PC-3 (cell line): ENCODE data around the gene IQSEC1.

Experiments used
- EZH2 ChIP-seq: fragments of 300-600 bp; sonication (generic); IDR thresholded peaks from one replicate; pipeline ENCODE4 v1.6.1; 2017; ENCODE audit warnings: antibody characterized with exemption, mild to moderate bottlenecking, low read length; ENCODE audit not compliant: unreplicated experiment
- TF ChIP-seq, protein P1 (sequence below): fragments of 300-600 bp; sonication (generic); conservative IDR thresholded peaks from 2 replicates; pipeline ENCODE4 v1.5.1; 2017; ENCODE audit warnings: antibody characterized with exemption, low read depth, mild to moderate bottlenecking, low read length

DNA sequence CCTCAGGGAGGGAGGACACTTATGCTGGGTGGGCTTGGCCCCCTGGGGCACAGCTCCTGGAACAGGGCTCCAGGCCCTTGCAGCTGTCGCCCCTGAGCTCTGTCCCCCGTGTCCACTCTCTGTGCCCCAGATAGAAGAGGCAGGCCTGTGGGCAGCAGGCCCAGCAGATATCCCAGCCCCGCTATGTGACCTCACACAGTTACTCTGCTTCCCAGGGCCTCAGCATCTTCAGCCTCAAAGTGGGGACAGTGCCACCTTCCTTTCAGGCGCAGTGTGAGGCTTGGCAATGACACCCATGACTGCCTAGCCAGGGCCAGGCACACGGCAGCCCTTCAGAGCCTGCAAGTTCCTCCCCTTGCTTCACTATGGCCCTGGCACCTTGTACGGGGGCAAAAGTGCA is 98.4 kb downstream of the IQSEC1 start:
- TF ChIP-seq, protein P1, sequence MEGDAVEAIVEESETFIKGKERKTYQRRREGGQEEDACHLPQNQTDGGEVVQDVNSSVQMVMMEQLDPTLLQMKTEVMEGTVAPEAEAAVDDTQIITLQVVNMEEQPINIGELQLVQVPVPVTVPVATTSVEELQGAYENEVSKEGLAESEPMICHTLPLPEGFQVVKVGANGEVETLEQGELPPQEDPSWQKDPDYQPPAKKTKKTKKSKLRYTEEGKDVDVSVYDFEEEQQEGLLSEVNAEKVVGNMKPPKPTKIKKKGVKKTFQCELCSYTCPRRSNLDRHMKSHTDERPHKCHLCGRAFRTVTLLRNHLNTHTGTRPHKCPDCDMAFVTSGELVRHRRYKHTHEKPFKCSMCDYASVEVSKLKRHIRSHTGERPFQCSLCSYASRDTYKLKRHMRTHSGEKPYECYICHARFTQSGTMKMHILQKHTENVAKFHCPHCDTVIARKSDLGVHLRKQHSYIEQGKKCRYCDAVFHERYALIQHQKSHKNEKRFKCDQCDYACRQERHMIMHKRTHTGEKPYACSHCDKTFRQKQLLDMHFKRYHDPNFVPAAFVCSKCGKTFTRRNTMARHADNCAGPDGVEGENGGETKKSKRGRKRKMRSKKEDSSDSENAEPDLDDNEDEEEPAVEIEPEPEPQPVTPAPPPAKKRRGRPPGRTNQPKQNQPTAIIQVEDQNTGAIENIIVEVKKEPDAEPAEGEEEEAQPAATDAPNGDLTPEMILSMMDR: no peak
- no peak for TF ChIP-seq EZH2
